H4 (cell line): ENCODE data around the gene CARD10. TPM values are rescaled to one million over a fixed set of nuclear protein-coding genes. Genes with fewer than 3 reads are reported as not detected.

Experiments used
- DNase-seq: peaks from one replicate; pipeline ENCODE4 v3.0.0-alpha.2; 2015; ENCODE audit warnings: low spot score
- total RNA-seq: library from RNA; depleted of rRNA; stranded (reverse); fragments of >200 nt; shearing (Covaris generic); gene quantifications from 2 replicates; pipeline ENCODE4 v1.2.3, GENCODE V29; 2014; rRNA removed

The CARD10 gene
- total RNA-seq, 1 experiment from 2014 or later = 2.8 TPM

DNA sequence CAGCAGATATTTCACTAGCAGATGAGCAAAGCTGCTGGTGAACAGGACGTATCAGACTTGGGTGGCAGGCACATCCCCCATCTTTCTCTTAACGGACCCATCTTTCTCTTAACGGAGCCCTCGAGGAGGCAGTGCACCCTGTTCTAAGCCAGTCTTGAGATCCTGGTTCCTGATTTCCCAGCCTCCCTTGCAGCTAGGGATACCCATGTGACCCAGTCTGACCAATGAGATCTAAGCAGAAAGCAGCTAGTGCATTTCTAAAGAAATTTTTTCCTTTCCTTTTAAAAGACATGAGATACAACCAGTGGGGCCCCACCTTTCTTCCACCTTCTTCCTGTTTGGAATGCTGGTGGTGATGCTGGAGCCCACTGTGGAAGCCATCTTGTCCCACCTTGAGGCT lies 78.3 kb downstream of the CARD10 start:
- no peak for DNase-seq

Other genes with a start within 250 kb of the CARD10 start
- gene CYTH4, start 236.9 kb downstream of the CARD10 start, total RNA-seq = 0.08 TPM in 1 of 2 replicates, not detected in the other
- 0.29 and 0.41 TPM in 2 replicates for gene ELFN2, start 91.9 kb downstream of the CARD10 start, total RNA-seq
- gene MFNG, start 33.0 kb downstream of the CARD10 start, total RNA-seq = 0.08 TPM in 1 of 2 replicates, not detected in the other
- 7.6 and 9.5 TPM in 2 replicates for gene CDC42EP1, start 41.1 kb upstream of the CARD10 start, total RNA-seq
- not detected in 2 replicates for gene LGALS2, start 60.7 kb upstream of the CARD10 start, total RNA-seq
- gene GGA1, start 89.4 kb upstream of the CARD10 start, total RNA-seq = 8.2 and 31.3 TPM in 2 replicates
- 6.9 and 14.7 TPM in 2 replicates for gene SH3BP1, start 120.3 kb upstream of the CARD10 start, total RNA-seq
- 9.0 and 9.3 TPM in 2 replicates for gene PDXP, start 139.3 kb upstream of the CARD10 start, total RNA-seq
- gene LGALS1, start 156.2 kb upstream of the CARD10 start, total RNA-seq = 1,239 and 1,549 TPM in 2 replicates
- gene NOL12, start 166.9 kb upstream of the CARD10 start, total RNA-seq = 25.7 and 27.3 TPM in 2 replicates
- 18.3 and 21.9 TPM in 2 replicates for gene TRIOBP, start 177.6 kb upstream of the CARD10 start, total RNA-seq